ENCODE measurements around the gene SUSD6.
"Not testable (repeated sequence)": the region's sequence is repeated elsewhere in the genome, so short reads cannot be mapped to it uniquely, and the experiment has no call there.

The SUSD6 gene

GRCh38 chr14:69713209-69713781 is 101.9 kb downstream of the SUSD6 start:
- DNase-seq (ENCODE audit: low read depth), result no peak

- DNase-seq (ENCODE audit: low read depth), result no peak
Measured at GRCh38 chr14:69713993-69714679, 102.7 kb downstream of the SUSD6 start.

- DNase-seq (ENCODE audit: low read depth), result no peak
Measured at GRCh38 chr14:69715725-69716477, 104.5 kb downstream of the SUSD6 start.

- peak; percentile 26 for DNase-seq (ENCODE audit: low read depth)
Measured at GRCh38 chr14:69716478-69717187, 105.2 kb downstream of the SUSD6 start.

- DNase-seq (ENCODE audit: low read depth), result not testable (repeated sequence)
Measured at GRCh38 chr14:69718614-69719013, 107.2 kb downstream of the SUSD6 start.

GRCh38 chr14:69719501-69719951 is 108.1 kb downstream of the SUSD6 start:
- DNase-seq (ENCODE audit: low read depth), result no peak

GRCh38 chr14:69720912-69721311 is 109.5 kb downstream of the SUSD6 start:
- DNase-seq (ENCODE audit: low read depth), result no peak

- peak; percentile 81 for DNase-seq (ENCODE audit: low read depth)
Measured at GRCh38 chr14:69726761-69727511, 115.5 kb downstream of the SUSD6 start.

- DNase-seq (ENCODE audit: low read depth), result no peak
Measured at GRCh38 chr14:69727860-69728259, 116.5 kb downstream of the SUSD6 start.

- DNase-seq (ENCODE audit: low read depth), result not testable (repeated sequence)
Measured at GRCh38 chr14:69731919-69732598, 120.7 kb downstream of the SUSD6 start.

- not testable (repeated sequence) for DNase-seq (ENCODE audit: low read depth)
Measured at GRCh38 chr14:69736405-69736804, 125.0 kb downstream of the SUSD6 start.

GRCh38 chr14:69741055-69741454 is 129.7 kb downstream of the SUSD6 start:
- no peak for DNase-seq (ENCODE audit: low read depth)

- no peak for DNase-seq (ENCODE audit: low read depth)
Measured at GRCh38 chr14:69749956-69750355, 138.6 kb downstream of the SUSD6 start.

- DNase-seq (ENCODE audit: low read depth), result no peak
Measured at GRCh38 chr14:69750495-69750894, 139.1 kb downstream of the SUSD6 start.

- no peak for DNase-seq (ENCODE audit: low read depth)
Measured at GRCh38 chr14:69752773-69753172, 141.4 kb downstream of the SUSD6 start.

- DNase-seq (ENCODE audit: low read depth), result no peak
Measured at GRCh38 chr14:69753860-69754259, 142.5 kb downstream of the SUSD6 start.

GRCh38 chr14:69754487-69754886 is 143.1 kb downstream of the SUSD6 start:
- no peak for DNase-seq (ENCODE audit: low read depth)

GRCh38 chr14:69755296-69755695 is 143.9 kb downstream of the SUSD6 start:
- no peak for DNase-seq (ENCODE audit: low read depth)

- DNase-seq (ENCODE audit: low read depth), result no peak
Measured at GRCh38 chr14:69755784-69756183, 144.4 kb downstream of the SUSD6 start.

- DNase-seq (ENCODE audit: low read depth), result no peak
Measured at GRCh38 chr14:69756298-69756697, 144.9 kb downstream of the SUSD6 start.

- DNase-seq (ENCODE audit: low read depth), result no peak
Measured at GRCh38 chr14:69760810-69761209, 149.4 kb downstream of the SUSD6 start.

Data from activated T-cell treated with anti-CD3 and anti-CD28 coated beads for 24 hours (primary cell).